OCI-LY7 (cell line): Measurements from ENCODE around the gene CHST8. TPM values are rescaled to one million over a fixed set of nuclear protein-coding genes. Genes with fewer than 3 reads are reported as not detected.

Experiments used
- BruUV-seq: library from RNA; stranded (reverse); fragments of 400-500 nt; replicated peaks from 2 replicates; lab custom pipeline; 2021; lab: Mats Ljungman, UMichigan
- CTCF ChIA-PET: fragments of 300-600 bp; sonication (Branson Sonifier 250); formaldehyde crosslinking; loops from one replicate; lab custom pipeline; 2022; ENCODE audit warnings: antibody characterized with exemption; ENCODE audit not compliant: unreplicated experiment; lab: Charles Lee
- POLR2A ChIA-PET: fragments of 300-600 bp; sonication (Branson Sonifier 250); formaldehyde crosslinking; loops from one replicate; lab custom pipeline; 2022; ENCODE audit warnings: antibody characterized with exemption; lab: Charles Lee
- DNase-seq: peaks from one replicate; pipeline ENCODE4 v3.0.0-alpha.2; 2015; ENCODE audit warnings: low spot score
- H2AFZ ChIP-seq: fragments of 200-600 bp; sonication (generic), shearing (Covaris generic); 2 replicates; pipeline ENCODE4 v1.6.1; 2014; ENCODE audit warnings: mild to moderate bottlenecking, antibody characterized with exemption, low read length, moderate library complexity
- H3K27ac ChIP-seq: fragments of 200-600 bp; sonication (generic); 2 replicates; pipeline ENCODE4 v1.5.1; 2014; ENCODE audit warnings: mixed run types, low read depth, mild to moderate bottlenecking, moderate library complexity, low read length, inconsistent platforms; ENCODE audit not compliant: poor library complexity, severe bottlenecking
- H3K36me3 ChIP-seq: fragments of 200-600 bp; sonication (generic); 2 replicates; pipeline ENCODE4 v1.6.1; 2014; ENCODE audit warnings: mild to moderate bottlenecking, antibody characterized with exemption, low read length, moderate library complexity, mixed read lengths; ENCODE audit not compliant: insufficient read depth
- H3K4me1 ChIP-seq: fragments of 200-600 bp; sonication (generic); 2 replicates; pipeline ENCODE4 v1.5.1; 2014; ENCODE audit warnings: mild to moderate bottlenecking, low read length; ENCODE audit not compliant: insufficient read depth, poor library complexity, severe bottlenecking
- H3K4me2 ChIP-seq: fragments of 200-600 bp; sonication (generic); 2 replicates; pipeline ENCODE4 v1.6.1; 2014; ENCODE audit warnings: mild to moderate bottlenecking, low read length
- H3K4me3 ChIP-seq: fragments of 200-600 bp; sonication (generic); 2 replicates; pipeline ENCODE4 v1.5.1; 2014; ENCODE audit warnings: mild to moderate bottlenecking, low read depth, low read length; ENCODE audit not compliant: poor library complexity, severe bottlenecking
- H3K79me2 ChIP-seq: fragments of 200-600 bp; sonication (generic); 2 replicates; pipeline ENCODE4 v1.6.1; 2016; ENCODE audit warnings: low read depth, mild to moderate bottlenecking, low read length, moderate library complexity, mixed read lengths; ENCODE audit not compliant: insufficient read depth
- H3K9me2 ChIP-seq: fragments of 200-600 bp; sonication (generic); 2 replicates; pipeline ENCODE4 v1.6.1; 2016; ENCODE audit warnings: mild to moderate bottlenecking, low read length, mixed read lengths; ENCODE audit not compliant: insufficient read depth
- H3K9me3 ChIP-seq: fragments of 200-600 bp; sonication (generic); 2 replicates; pipeline ENCODE4 v1.6.1; 2014; ENCODE audit warnings: mild to moderate bottlenecking, mixed run types, low read length, mixed read lengths
- H4K20me1 ChIP-seq: fragments of 200-600 bp; sonication (generic); 2 replicates; pipeline ENCODE4 v1.6.1; 2014; ENCODE audit warnings: mild to moderate bottlenecking, antibody characterized with exemption, low read length, moderate library complexity, mixed read lengths; ENCODE audit not compliant: insufficient read depth
- CTCF ChIP-seq: fragments of 200-600 bp; sonication (generic); conservative IDR thresholded peaks from 2 replicates; pipeline ENCODE4 v1.5.1; 2014; ENCODE audit warnings: mild to moderate bottlenecking, antibody characterized with exemption, low read length, moderate library complexity, mixed read lengths
- EZH2phosphoT487 ChIP-seq: fragments of 200-600 bp; sonication (generic); IDR thresholded peaks from 2 replicates; pipeline ENCODE4 v1.6.1; 2018; ENCODE audit warnings: low read depth, borderline replicate concordance, mild to moderate bottlenecking, mixed run types, antibody characterized with exemption, low read length, moderate library complexity, mixed read lengths
- intact Hi-C: fragments of 100-400 bp; cut with micrococcal nuclease; formaldehyde crosslinking; loops from one replicate; pipeline ENCODE4 v1.10.0; 2022; ENCODE audit not compliant: unreplicated experiment
- total RNA-seq, 2 experiments: library from RNA; depleted of rRNA in 1 of 2; stranded (reverse); fragments of >200 nt in 1 of 2; shearing (Covaris generic) in 1 of 2; gene quantifications; 2 replicates each; pipeline ENCODE4 v1.2.3, GENCODE V29; 2014 to 2022

CHST8 gene
- total RNA-seq, 2 experiments from 2014 or later: not detected

- BruUV-seq: no TSS peak
- Histone ChIP-seq H3K9me2 (no peaks in the 10 kb centered on the region), H3K79me2 (no peaks in the 10 kb centered on the region), H3K4me3 (no peak overlapping the region), H2AFZ (no peak overlapping the region), H3K27ac (no peak overlapping the region), H3K9me3 (no peaks in the 10 kb centered on the region), H3K36me3 (no peaks in the 10 kb centered on the region), H4K20me1 (no peaks in the 10 kb centered on the region), H3K4me2 (no peak overlapping the region), H3K4me1 (no peaks in the 10 kb centered on the region)
- no peak for DNase-seq
- CTCF ChIA-PET: no interaction called here
- POLR2A ChIA-PET: no interaction called here
- intact Hi-C loops: no loop called here
- no peak for TF ChIP-seq CTCF
- TF ChIP-seq EZH2phosphoT487: no peak
These were observed 6.4 kb downstream of the CHST8 start for GRCh38 chr19:33627962-33628839.

- Histone ChIP-seq H4K20me1 (no peaks in the 10 kb centered on the region), H3K36me3 (no peaks in the 10 kb centered on the region), H3K4me3 (no peak overlapping the region), H3K79me2 (no peaks in the 10 kb centered on the region), H3K4me1 (no peaks in the 10 kb centered on the region), H3K4me2 (no peak overlapping the region), H3K9me2 (no peaks in the 10 kb centered on the region), H3K9me3 (no peaks in the 10 kb centered on the region), H2AFZ (no peak overlapping the region), H3K27ac (no peak overlapping the region)
- POLR2A ChIA-PET: no interaction called here
- CTCF ChIA-PET: no interaction called here
- no peak for DNase-seq
- no TSS peak for BruUV-seq
- TF ChIP-seq CTCF (no peak), EZH2phosphoT487 (no peak)
- intact Hi-C loops: no loop called here
These were observed 7.4 kb downstream of the CHST8 start for GRCh38 chr19:33628921-33629825.
